ENCODE results near the gene HOMEZ.

DNA sequence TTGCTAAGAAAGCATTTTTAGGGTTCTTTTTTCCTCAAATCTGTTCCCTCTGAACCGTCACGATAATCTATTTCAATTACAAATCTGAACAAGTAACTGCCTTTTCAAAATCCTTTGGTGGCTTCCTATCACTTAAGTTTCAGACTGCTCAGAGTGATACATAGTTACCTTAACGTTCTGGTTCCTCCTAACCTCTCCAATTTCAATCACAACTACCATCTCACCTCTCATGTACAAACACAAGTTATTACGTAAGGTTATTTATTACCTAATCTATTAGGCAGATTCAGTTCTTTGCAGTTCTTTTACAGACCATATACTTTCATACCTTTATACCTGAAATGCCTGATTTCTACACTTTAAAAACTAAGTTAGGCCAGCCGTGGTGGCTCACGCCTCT is 36.1 kb downstream of the HOMEZ start:
- TF ChIP-seq, protein P1, sequence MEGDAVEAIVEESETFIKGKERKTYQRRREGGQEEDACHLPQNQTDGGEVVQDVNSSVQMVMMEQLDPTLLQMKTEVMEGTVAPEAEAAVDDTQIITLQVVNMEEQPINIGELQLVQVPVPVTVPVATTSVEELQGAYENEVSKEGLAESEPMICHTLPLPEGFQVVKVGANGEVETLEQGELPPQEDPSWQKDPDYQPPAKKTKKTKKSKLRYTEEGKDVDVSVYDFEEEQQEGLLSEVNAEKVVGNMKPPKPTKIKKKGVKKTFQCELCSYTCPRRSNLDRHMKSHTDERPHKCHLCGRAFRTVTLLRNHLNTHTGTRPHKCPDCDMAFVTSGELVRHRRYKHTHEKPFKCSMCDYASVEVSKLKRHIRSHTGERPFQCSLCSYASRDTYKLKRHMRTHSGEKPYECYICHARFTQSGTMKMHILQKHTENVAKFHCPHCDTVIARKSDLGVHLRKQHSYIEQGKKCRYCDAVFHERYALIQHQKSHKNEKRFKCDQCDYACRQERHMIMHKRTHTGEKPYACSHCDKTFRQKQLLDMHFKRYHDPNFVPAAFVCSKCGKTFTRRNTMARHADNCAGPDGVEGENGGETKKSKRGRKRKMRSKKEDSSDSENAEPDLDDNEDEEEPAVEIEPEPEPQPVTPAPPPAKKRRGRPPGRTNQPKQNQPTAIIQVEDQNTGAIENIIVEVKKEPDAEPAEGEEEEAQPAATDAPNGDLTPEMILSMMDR (conservative IDR thresholded peaks at IDR 0.05; ENCODE audit: low read length) = no peak
- no peak for TF ChIP-seq EZH2phosphoT487 (IDR thresholded peaks at IDR 0.05; ENCODE audit: borderline replicate concordance, low read depth, low read length)

Data from OCI-LY7 (cell line).